ENCODE results near the gene RAB38. TPM values are rescaled to one million over a fixed set of nuclear protein-coding genes. Genes with fewer than 3 reads are reported as not detected.

Gene RAB38
- total RNA-seq, 3 donors from 2014 or later (not counting 1 experiment from before 2014, with no cell fraction given) = 4.0 to 10.9 (median 5.4) TPM

- TF ChIP-seq CTCF (IDR thresholded peaks at IDR 0.05) = no peak
- no peaks in the 10 kb centered on the region for H3K9me3 Mint-ChIP-seq
- no peaks in the 10 kb centered on the region for H3K27me3 Mint-ChIP-seq (ENCODE audit: low read depth in 2 of 2)
- no peaks in the 10 kb centered on the region for H3K36me3 Mint-ChIP-seq
- 31% methylated on average over 1 of the region's 1 CpG for WGBS (ENCODE audit: insufficient coverage)
- ATAC-seq (no peak), DNase-seq (no peak)
- no peaks in the 10 kb centered on the region for H3K36me3 ChIP-seq (ENCODE audit: control insufficient read depth, insufficient read depth, low read length)
- H3K4me3 ChIP-seq (ENCODE audit: low read length) = no peak overlapping the region
- no peak overlapping the region for H3K4me3 Mint-ChIP-seq
- H3K4me1 ChIP-seq (ENCODE audit: control insufficient read depth, insufficient read depth, low read length) = peaks cover 8% of the 10 kb centered on the region
- H3K27ac Mint-ChIP-seq = no peak overlapping the region
- no peak overlapping the region for H3K27ac ChIP-seq (ENCODE audit: low read length)
- intact Hi-C loops (cut with micrococcal nuclease) = no loop called here
- H3K9me3 ChIP-seq (ENCODE audit: control insufficient read depth, insufficient read depth, low read length) = no peaks in the 10 kb centered on the region
- no peaks in the 10 kb centered on the region for H3K27me3 ChIP-seq (ENCODE audit: control insufficient read depth, insufficient read depth, low read length)
- peaks cover 18 to 28% of the 10 kb centered on the region in 2 donors for H3K4me1 Mint-ChIP-seq
Measured at GRCh38 chr11:88181776-88182175, 6.5 kb upstream of the RAB38 start.

DNA sequence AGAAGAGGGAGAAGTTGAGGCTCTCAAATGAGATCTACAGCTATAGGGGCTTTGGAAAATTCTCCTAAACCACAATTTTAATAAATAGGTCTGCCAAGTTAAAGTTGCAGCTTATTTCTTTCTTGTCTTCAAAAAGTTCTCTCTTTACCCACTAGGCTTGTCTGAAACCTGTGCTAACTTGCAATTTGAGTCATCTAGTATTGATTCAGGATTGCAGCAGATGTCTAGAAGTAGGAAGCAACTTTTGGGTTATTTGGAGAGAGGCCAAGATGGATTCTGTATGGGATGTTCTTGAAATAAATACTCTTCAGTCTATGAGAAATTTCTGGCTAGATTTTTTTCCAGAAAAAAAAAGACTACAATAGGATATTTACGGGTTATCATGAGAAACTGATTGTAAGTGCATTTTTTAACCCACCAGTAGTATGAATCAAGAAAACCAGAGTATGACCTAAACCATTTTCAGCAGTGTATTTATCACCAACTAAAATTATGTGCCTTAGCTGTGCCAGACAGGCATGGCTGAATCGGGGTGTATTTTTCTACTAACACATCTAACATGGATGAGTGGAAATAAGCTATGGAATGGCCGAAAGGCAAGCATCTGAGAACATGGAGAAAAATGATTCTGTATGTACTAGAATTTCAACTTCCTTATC lies 4.9 kb upstream of the RAB38 start:
- Mint-ChIP-seq H3K27me3 (ENCODE audit: low read depth in 2 of 2) (no peaks in the 10 kb centered on the region), H3K36me3 (no peaks in the 10 kb centered on the region), H3K4me1 (peaks cover 28 to 31% of the 10 kb centered on the region in 2 donors), H3K27ac (no peak overlapping the region), H3K9me3 (no peaks in the 10 kb centered on the region), H3K4me3 (no peak overlapping the region)
- intact Hi-C loops (cut with micrococcal nuclease) = no loop called here
- no peak overlapping the region for H3K4me3 ChIP-seq (ENCODE audit: low read length)
- no peaks in the 10 kb centered on the region for H3K27me3 ChIP-seq (ENCODE audit: control insufficient read depth, insufficient read depth, low read length)
- DNase-seq (no peak), ATAC-seq (no peak)
- no CpG with 5 or more reads among the region's 3 CpGs for WGBS (ENCODE audit: insufficient coverage)
- peaks cover 17% of the 10 kb centered on the region for H3K4me1 ChIP-seq (ENCODE audit: control insufficient read depth, insufficient read depth, low read length)
- TF ChIP-seq CTCF (IDR thresholded peaks at IDR 0.05) = no peak
- no peaks in the 10 kb centered on the region for H3K36me3 ChIP-seq (ENCODE audit: control insufficient read depth, insufficient read depth, low read length)
- H3K9me3 ChIP-seq (ENCODE audit: control insufficient read depth, insufficient read depth, low read length) = no peaks in the 10 kb centered on the region
- no peak overlapping the region for H3K27ac ChIP-seq (ENCODE audit: low read length)

GRCh38 chr11:88179141-88179540 lies 3.9 kb upstream of the RAB38 start:
- Mint-ChIP-seq H3K4me1 (peaks cover 34 to 38% of the 10 kb centered on the region in 2 donors), H3K36me3 (no peaks in the 10 kb centered on the region), H3K4me3 (peak overlapping the region; percentile 64), H3K27ac (peak overlapping the region; percentile 46 to 74), H3K27me3 (ENCODE audit: low read depth in 2 of 2) (no peaks in the 10 kb centered on the region), H3K9me3 (no peaks in the 10 kb centered on the region)
- 27% methylated on average over 1 of the region's 2 CpGs for WGBS (ENCODE audit: insufficient coverage)
- ATAC-seq (peak; percentile 33 to 59 (median 45)), DNase-seq (peak in 1 of 2 donors; percentile 29)
- H3K4me3 ChIP-seq (ENCODE audit: low read length) = no peak overlapping the region
- TF ChIP-seq CTCF (IDR thresholded peaks at IDR 0.05) = no peak
- H3K27me3 ChIP-seq (ENCODE audit: control insufficient read depth, insufficient read depth, low read length) = no peaks in the 10 kb centered on the region
- H3K27ac ChIP-seq (ENCODE audit: low read length) = no peak overlapping the region
- intact Hi-C loops (cut with micrococcal nuclease) = no loop called here
- peaks cover 23% of the 10 kb centered on the region for H3K4me1 ChIP-seq (ENCODE audit: control insufficient read depth, insufficient read depth, low read length)
- no peaks in the 10 kb centered on the region for H3K9me3 ChIP-seq (ENCODE audit: control insufficient read depth, insufficient read depth, low read length)
- no peaks in the 10 kb centered on the region for H3K36me3 ChIP-seq (ENCODE audit: control insufficient read depth, insufficient read depth, low read length)

GRCh38 chr11:88178191-88178590 lies 2.9 kb upstream of the RAB38 start:
- Mint-ChIP-seq H3K9me3 (no peaks in the 10 kb centered on the region), H3K27ac (peak overlapping the region in 1 of 2 donors; percentile 46), H3K4me1 (peaks cover 39 to 40% of the 10 kb centered on the region in 2 donors), H3K36me3 (no peaks in the 10 kb centered on the region), H3K27me3 (ENCODE audit: low read depth in 2 of 2) (no peaks in the 10 kb centered on the region), H3K4me3 (no peak overlapping the region)
- intact Hi-C loops (cut with micrococcal nuclease) = no loop called here
- TF ChIP-seq CTCF (IDR thresholded peaks at IDR 0.05) = no peak
- no peak overlapping the region for H3K27ac ChIP-seq (ENCODE audit: low read length)
- H3K36me3 ChIP-seq (ENCODE audit: control insufficient read depth, insufficient read depth, low read length) = no peaks in the 10 kb centered on the region
- 74% methylated on average over 4 of the region's 4 CpGs for WGBS (ENCODE audit: insufficient coverage)
- H3K4me1 ChIP-seq (ENCODE audit: control insufficient read depth, insufficient read depth, low read length) = peaks cover 23% of the 10 kb centered on the region
- ATAC-seq (no peak), DNase-seq (no peak)
- no peaks in the 10 kb centered on the region for H3K27me3 ChIP-seq (ENCODE audit: control insufficient read depth, insufficient read depth, low read length)
- H3K9me3 ChIP-seq (ENCODE audit: control insufficient read depth, insufficient read depth, low read length) = no peaks in the 10 kb centered on the region
- no peak overlapping the region for H3K4me3 ChIP-seq (ENCODE audit: low read length)
